Endothelial cell of umbilical vein (primary cell): ENCODE measurements around the gene IL31RA. TPM values are rescaled to one million over a fixed set of nuclear protein-coding genes. Genes with fewer than 3 reads are reported as not detected.

Experiments used
- BruUV-seq: library from RNA; stranded (reverse); fragments of 400-500 nt; replicated peaks from 2 replicates; lab custom pipeline; 2021; lab: Mats Ljungman, UMichigan
- CTCF ChIA-PET: fragments of 300-600, 350-600 bp; sonication (Branson Sonifier 250); formaldehyde crosslinking; loops from one replicate; lab custom pipeline; 2021; ENCODE audit warnings: antibody characterized with exemption, inconsistent platforms; lab: Charles Lee
- POLR2A ChIA-PET: fragments of 300-600, 350-600 bp; sonication (Branson Sonifier 250); formaldehyde crosslinking; loops from one replicate; lab custom pipeline; 2021; ENCODE audit warnings: antibody characterized with exemption, inconsistent platforms; lab: Charles Lee
- DNase-seq: peaks from one replicate; pipeline ENCODE4 v3.0.0-alpha.2; 2011; ENCODE audit warnings: low read depth, low spot score
- FAIRE-seq: peaks from 2 replicates; lab custom pipeline; 2011; peaks lifted over from hg19 to GRCh38; lab: Jason Lieb, UNC
- H2AFZ ChIP-seq: 2 replicates; pipeline ENCODE4 v1.6.0; 2012; ENCODE audit warnings: low read depth, low read length, control low read depth, inconsistent platforms
- H3K27ac ChIP-seq: 2 replicates; pipeline ENCODE4 v1.5.1; 2011; ENCODE audit warnings: low read depth, mild to moderate bottlenecking, control low read depth, low read length, moderate library complexity; ENCODE audit not compliant: insufficient read depth
- H3K27me3 ChIP-seq, 2 experiments: 2 replicates each; pipeline versions ENCODE4 v1.6.0 to v1.6.1; 2011; ENCODE audit warnings: low read length in 2 of 2, mixed read lengths in 1 of 2; ENCODE audit not compliant: control insufficient read depth in 2 of 2, insufficient read depth in 2 of 2
- H3K36me3 ChIP-seq, 2 experiments: 2 replicates in 1 of 2; 3 replicates in 1 of 2; pipeline ENCODE4 v1.5.1; 2011; ENCODE audit warnings: low read length in 2 of 2, mild to moderate bottlenecking in 1 of 2, moderate library complexity in 1 of 2; ENCODE audit not compliant: control insufficient read depth in 2 of 2, insufficient read depth in 2 of 2; ENCODE audit errors: extremely low read depth in 1 of 2
- H3K4me1 ChIP-seq: 3 replicates; pipeline ENCODE4 v1.5.1; 2011; ENCODE audit warnings: mild to moderate bottlenecking, low read length; ENCODE audit not compliant: control insufficient read depth, insufficient read depth; ENCODE audit errors: extremely low read depth
- H3K4me2 ChIP-seq: 2 replicates; pipeline ENCODE4 v1.6.1; 2011; ENCODE audit warnings: low read length, control low read depth, mixed read lengths; ENCODE audit not compliant: insufficient read depth
- H3K4me3 ChIP-seq, 3 experiments: fragments of 200-600 bp in 1 of 3; sonication (generic), shearing (Covaris generic) in 1 of 3; replicated peaks in 1 of 3; 2 replicates each; pipeline ENCODE4 v1.5.1; 2011 to 2016; ENCODE audit warnings: control low read depth in 3 of 3, low read length in 3 of 3, mild to moderate bottlenecking in 2 of 3, inconsistent platforms in 1 of 3, low read depth in 1 of 3, moderate library complexity in 1 of 3; ENCODE audit not compliant: insufficient read depth in 1 of 3
- H3K79me2 ChIP-seq: 2 replicates; pipeline ENCODE4 v1.6.0; 2012; ENCODE audit warnings: low read length, inconsistent platforms; ENCODE audit not compliant: control insufficient read depth, insufficient read depth
- H3K9ac ChIP-seq: replicated peaks from 2 replicates; pipeline ENCODE3; 2011; ENCODE audit warnings: low read length, control low read depth; ENCODE audit not compliant: insufficient read depth; ENCODE audit errors: extremely low read depth
- H3K9me1 ChIP-seq: replicated peaks from 3 replicates; pipeline ENCODE4 v1.6.0; 2011; ENCODE audit warnings: mild to moderate bottlenecking, low read length; ENCODE audit not compliant: control insufficient read depth, insufficient read depth; ENCODE audit errors: extremely low read depth
- H3K9me3 ChIP-seq: replicated peaks from 2 replicates; pipeline ENCODE4 v1.5.1; 2012; ENCODE audit warnings: low read length, inconsistent platforms; ENCODE audit not compliant: control insufficient read depth, insufficient read depth
- H4K20me1 ChIP-seq: replicated peaks from 2 replicates; pipeline ENCODE3; 2011; ENCODE audit warnings: mild to moderate bottlenecking, low read length; ENCODE audit not compliant: control insufficient read depth, insufficient read depth; ENCODE audit errors: extremely low read depth
- EZH2 ChIP-seq: IDR thresholded peaks from 2 replicates; pipeline ENCODE4 v1.6.1; 2012; ENCODE audit warnings: borderline replicate concordance, low read depth, mild to moderate bottlenecking, moderate library complexity, low read length, inconsistent platforms; ENCODE audit not compliant: severe bottlenecking
- FOS ChIP-seq: IDR thresholded peaks from 2 replicates; pipeline ENCODE4 v1.6.1; 2011; ENCODE audit warnings: mild to moderate bottlenecking, low read length, moderate library complexity, borderline replicate concordance; ENCODE audit not compliant: insufficient read depth
- GATA2 ChIP-seq: IDR thresholded peaks from 2 replicates; pipeline ENCODE4 v1.7.0; 2011; ENCODE audit warnings: low read depth, mild to moderate bottlenecking, moderate library complexity, mixed read lengths, low read length; ENCODE audit not compliant: insufficient read length, insufficient read depth
- JUN ChIP-seq: IDR thresholded peaks from 2 replicates; pipeline ENCODE4 v1.6.1; 2011; ENCODE audit warnings: borderline replicate concordance, low read depth; ENCODE audit not compliant: insufficient read length, insufficient read depth
- MYC ChIP-seq: IDR thresholded peaks from one replicate; pipeline ENCODE4 v1.6.1; 2011; ENCODE audit warnings: mild to moderate bottlenecking, low read depth, low read length
- POLR2A ChIP-seq: IDR thresholded peaks from 2 replicates; pipeline ENCODE4 v1.6.1; 2012; ENCODE audit warnings: low read depth, mild to moderate bottlenecking, control low read depth, low read length
- POLR2AphosphoS5 ChIP-seq: IDR thresholded peaks from 2 replicates; pipeline ENCODE4 v1.6.1; 2012; ENCODE audit warnings: low read depth, mild to moderate bottlenecking, control low read depth, low read length, moderate library complexity; ENCODE audit not compliant: insufficient read depth
- dilution Hi-C: fragments of 300-500 bp; cut with MboI; formaldehyde crosslinking; loops from one replicate; pipeline ENCODE4 v1.15.0; 2019; ENCODE audit warnings: low sequenced_read_pairs; ENCODE audit not compliant: extremely low pct_ligation_motif_present
- intact Hi-C: fragments of 100-400 bp; cut with micrococcal nuclease; formaldehyde crosslinking; loops from one replicate; pipeline ENCODE4 v1.10.0; 2022
- polyA plus RNA-seq, 4 experiments: library from polyadenylated mRNA; depleted of rRNA in 3 of 4; stranded (reverse) in 3 of 4; unstranded in 1 of 4; fragments of >200 nt; gene quantifications; 2 replicates each; pipeline versions ENCODE4 v1.2.1 to v1.2.3, GENCODE V29; 2011 to 2012; ENCODE audit warnings: missing spikeins in 1 of 4
- total RNA-seq: library from RNA; stranded (reverse); gene quantifications from 2 replicates; pipeline ENCODE4 v1.2.3, GENCODE V29; 2021
- TF ChIP-seq, protein P1 (sequence below), 2 donors: IDR thresholded peaks; 1 replicate in 1 of 2; 2 replicates in 1 of 2; pipeline ENCODE4 v1.5.1; 2011; ENCODE audit warnings: low read length in 2 of 2, mild to moderate bottlenecking in 2 of 2, moderate library complexity in 2 of 2, control low read depth in 1 of 2, inconsistent platforms in 1 of 2, low read depth in 1 of 2; ENCODE audit not compliant: insufficient read depth in 1 of 2; ENCODE audit errors: extremely low read depth in 1 of 2
- TF ChIP-seq, protein P2 (sequence below): IDR thresholded peaks from 2 replicates; pipeline ENCODE4 v1.6.1; 2011; ENCODE audit not compliant: insufficient read depth, insufficient read length

IL31RA gene
- total and polyA plus RNA-seq, 2 donors (not counting 3 experiments of a cell fraction or from before 2014, with no cell fraction given) = 0.14 to 0.75 TPM

DNA sequence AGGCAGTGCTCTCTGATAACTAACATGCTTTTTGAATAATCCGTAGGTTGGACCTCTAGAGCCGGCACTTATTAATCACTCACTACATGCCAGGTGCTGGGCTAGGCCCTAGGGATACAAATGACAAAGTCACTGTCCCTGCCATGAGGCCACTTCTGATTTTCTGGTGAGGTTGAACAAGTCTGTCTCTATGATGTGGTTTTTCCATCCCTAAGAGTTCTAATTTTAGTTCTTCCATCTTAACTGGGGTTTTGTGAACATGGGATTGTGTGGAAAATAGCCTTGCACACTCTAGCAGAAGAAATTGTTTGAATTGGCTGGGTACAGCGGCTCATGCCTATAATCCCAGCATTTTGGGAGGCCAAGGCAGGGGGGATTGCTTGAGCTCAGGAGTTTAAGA, 64.6 kb downstream of the IL31RA start:
- H3K4me2 ChIP-seq = no peak overlapping the region
- no peaks in the 10 kb centered on the region for H3K9me3 ChIP-seq
- no peak for TF ChIP-seq POLR2AphosphoS5
- TF ChIP-seq JUN = no peak
- no peak for TF ChIP-seq POLR2A
- TF ChIP-seq EZH2 = no peak
- TF ChIP-seq, protein P1, sequence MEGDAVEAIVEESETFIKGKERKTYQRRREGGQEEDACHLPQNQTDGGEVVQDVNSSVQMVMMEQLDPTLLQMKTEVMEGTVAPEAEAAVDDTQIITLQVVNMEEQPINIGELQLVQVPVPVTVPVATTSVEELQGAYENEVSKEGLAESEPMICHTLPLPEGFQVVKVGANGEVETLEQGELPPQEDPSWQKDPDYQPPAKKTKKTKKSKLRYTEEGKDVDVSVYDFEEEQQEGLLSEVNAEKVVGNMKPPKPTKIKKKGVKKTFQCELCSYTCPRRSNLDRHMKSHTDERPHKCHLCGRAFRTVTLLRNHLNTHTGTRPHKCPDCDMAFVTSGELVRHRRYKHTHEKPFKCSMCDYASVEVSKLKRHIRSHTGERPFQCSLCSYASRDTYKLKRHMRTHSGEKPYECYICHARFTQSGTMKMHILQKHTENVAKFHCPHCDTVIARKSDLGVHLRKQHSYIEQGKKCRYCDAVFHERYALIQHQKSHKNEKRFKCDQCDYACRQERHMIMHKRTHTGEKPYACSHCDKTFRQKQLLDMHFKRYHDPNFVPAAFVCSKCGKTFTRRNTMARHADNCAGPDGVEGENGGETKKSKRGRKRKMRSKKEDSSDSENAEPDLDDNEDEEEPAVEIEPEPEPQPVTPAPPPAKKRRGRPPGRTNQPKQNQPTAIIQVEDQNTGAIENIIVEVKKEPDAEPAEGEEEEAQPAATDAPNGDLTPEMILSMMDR (IDR thresholded peaks at IDR 0.05; ENCODE audit: extremely low read depth in 1 of 2, insufficient read depth in 1 of 2, low read depth in 1 of 2, low read length in 2 of 2) = no peak
- TF ChIP-seq GATA2 = no peak
- TF ChIP-seq, protein P2, sequence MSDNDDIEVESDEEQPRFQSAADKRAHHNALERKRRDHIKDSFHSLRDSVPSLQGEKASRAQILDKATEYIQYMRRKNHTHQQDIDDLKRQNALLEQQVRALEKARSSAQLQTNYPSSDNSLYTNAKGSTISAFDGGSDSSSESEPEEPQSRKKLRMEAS = no peak
- TF ChIP-seq MYC = no peak
- no peak for TF ChIP-seq FOS
- no peaks in the 10 kb centered on the region for H3K27me3 ChIP-seq
- ChIA-PET POLR2A (no interaction called here), CTCF (interaction anchor here (1.3 kb wide), 1 partner anchor 224 kb away, joined by 3 read pairs; no protein-coding TSS in a partner anchor)
- no peak overlapping the region for H3K27ac ChIP-seq
- intact Hi-C loops = no loop called here
- H3K36me3 ChIP-seq = no peaks in the 10 kb centered on the region
- no peak overlapping the region for H3K9ac ChIP-seq
- H3K9me1 ChIP-seq = no peaks in the 10 kb centered on the region
- no peak for FAIRE-seq
- no TSS peak for BruUV-seq
- H3K4me3 ChIP-seq = no peak overlapping the region
- dilution Hi-C loops = no loop called here
- H2AFZ ChIP-seq = no peak overlapping the region
- no peaks in the 10 kb centered on the region for H4K20me1 ChIP-seq
- no peak for DNase-seq
- H3K4me1 ChIP-seq = no peaks in the 10 kb centered on the region
- H3K79me2 ChIP-seq = no peaks in the 10 kb centered on the region
